ENCODE results near the gene PEX16. TPM values are rescaled to one million over a fixed set of nuclear protein-coding genes. Genes with fewer than 3 reads are reported as not detected.
A peak's percentile ranks its signal among the peaks of the same experiment; 100 is the strongest.

The PEX16 gene
- total and polyA plus RNA-seq, 2 of the 13 experiments (the other 11 are each of a cell fraction or from before 2014, with no cell fraction given) = 12.5 to 21.8 TPM

GRCh38 chr11:45917623-45918330, at the start of gene PEX16 (continued):
- TF ChIP-seq, protein P1, sequence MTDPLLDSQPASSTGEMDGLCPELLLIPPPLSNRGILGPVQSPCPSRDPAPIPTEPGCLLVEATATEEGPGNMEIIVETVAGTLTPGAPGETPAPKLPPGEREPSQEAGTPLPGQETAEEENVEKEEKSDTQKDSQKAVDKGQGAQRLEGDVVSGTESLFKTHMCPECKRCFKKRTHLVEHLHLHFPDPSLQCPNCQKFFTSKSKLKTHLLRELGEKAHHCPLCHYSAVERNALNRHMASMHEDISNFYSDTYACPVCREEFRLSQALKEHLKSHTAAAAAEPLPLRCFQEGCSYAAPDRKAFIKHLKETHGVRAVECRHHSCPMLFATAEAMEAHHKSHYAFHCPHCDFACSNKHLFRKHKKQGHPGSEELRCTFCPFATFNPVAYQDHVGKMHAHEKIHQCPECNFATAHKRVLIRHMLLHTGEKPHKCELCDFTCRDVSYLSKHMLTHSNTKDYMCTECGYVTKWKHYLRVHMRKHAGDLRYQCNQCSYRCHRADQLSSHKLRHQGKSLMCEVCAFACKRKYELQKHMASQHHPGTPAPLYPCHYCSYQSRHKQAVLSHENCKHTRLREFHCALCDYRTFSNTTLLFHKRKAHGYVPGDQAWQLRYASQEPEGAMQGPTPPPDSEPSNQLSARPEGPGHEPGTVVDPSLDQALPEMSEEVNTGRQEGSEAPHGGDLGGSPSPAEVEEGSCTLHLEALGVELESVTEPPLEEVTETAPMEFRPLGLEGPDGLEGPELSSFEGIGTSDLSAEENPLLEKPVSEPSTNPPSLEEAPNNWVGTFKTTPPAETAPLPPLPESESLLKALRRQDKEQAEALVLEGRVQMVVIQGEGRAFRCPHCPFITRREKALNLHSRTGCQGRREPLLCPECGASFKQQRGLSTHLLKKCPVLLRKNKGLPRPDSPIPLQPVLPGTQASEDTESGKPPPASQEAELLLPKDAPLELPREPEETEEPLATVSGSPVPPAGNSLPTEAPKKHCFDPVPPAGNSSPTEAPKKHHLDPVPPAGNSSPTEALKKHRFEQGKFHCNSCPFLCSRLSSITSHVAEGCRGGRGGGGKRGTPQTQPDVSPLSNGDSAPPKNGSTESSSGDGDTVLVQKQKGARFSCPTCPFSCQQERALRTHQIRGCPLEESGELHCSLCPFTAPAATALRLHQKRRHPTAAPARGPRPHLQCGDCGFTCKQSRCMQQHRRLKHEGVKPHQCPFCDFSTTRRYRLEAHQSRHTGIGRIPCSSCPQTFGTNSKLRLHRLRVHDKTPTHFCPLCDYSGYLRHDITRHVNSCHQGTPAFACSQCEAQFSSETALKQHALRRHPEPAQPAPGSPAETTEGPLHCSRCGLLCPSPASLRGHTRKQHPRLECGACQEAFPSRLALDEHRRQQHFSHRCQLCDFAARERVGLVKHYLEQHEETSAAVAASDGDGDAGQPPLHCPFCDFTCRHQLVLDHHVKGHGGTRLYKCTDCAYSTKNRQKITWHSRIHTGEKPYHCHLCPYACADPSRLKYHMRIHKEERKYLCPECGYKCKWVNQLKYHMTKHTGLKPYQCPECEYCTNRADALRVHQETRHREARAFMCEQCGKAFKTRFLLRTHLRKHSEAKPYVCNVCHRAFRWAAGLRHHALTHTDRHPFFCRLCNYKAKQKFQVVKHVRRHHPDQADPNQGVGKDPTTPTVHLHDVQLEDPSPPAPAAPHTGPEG (CRISPR knock-in tag; IDR thresholded peaks at IDR 0.05) = peak; percentile 68; the same call in 1 of the 2 replicates
- TF ChIP-seq, protein P2, sequence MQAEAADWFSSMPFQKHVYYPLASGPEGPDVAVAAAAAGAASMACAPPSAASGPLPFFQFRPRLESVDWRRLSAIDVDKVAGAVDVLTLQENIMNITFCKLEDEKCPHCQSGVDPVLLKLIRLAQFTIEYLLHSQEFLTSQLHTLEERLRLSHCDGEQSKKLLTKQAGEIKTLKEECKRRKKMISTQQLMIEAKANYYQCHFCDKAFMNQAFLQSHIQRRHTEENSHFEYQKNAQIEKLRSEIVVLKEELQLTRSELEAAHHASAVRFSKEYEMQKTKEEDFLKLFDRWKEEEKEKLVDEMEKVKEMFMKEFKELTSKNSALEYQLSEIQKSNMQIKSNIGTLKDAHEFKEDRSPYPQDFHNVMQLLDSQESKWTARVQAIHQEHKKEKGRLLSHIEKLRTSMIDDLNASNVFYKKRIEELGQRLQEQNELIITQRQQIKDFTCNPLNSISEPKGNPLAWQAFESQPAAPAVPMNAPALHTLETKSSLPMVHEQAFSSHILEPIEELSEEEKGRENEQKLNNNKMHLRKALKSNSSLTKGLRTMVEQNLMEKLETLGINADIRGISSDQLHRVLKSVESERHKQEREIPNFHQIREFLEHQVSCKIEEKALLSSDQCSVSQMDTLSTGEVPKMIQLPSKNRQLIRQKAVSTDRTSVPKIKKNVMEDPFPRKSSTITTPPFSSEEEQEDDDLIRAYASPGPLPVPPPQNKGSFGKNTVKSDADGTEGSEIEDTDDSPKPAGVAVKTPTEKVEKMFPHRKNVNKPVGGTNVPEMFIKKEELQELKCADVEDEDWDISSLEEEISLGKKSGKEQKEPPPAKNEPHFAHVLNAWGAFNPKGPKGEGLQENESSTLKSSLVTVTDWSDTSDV (CRISPR knock-in tag; IDR thresholded peaks at IDR 0.05) = no peak
- TF ChIP-seq PHF8 (CRISPR knock-in tag; IDR thresholded peaks at IDR 0.05) (peak; percentile 80), MIXL1 (CRISPR knock-in tag; IDR thresholded peaks at IDR 0.05) (no peak), ZNF704 (CRISPR knock-in tag; IDR thresholded peaks at IDR 0.05; ENCODE audit: borderline replicate concordance) (no peak), PAWR (CRISPR knock-in tag; IDR thresholded peaks at IDR 0.05; ENCODE audit: borderline replicate concordance) (no peak), ZNF274 (CRISPR knock-in tag; IDR thresholded peaks at IDR 0.05) (no peak), ZNF567 (CRISPR knock-in tag; IDR thresholded peaks at IDR 0.05; ENCODE audit: borderline replicate concordance) (no peak), ZNF513 (CRISPR knock-in tag; conservative IDR thresholded peaks at IDR 0.05) (no peak), PAF1 (CRISPR knock-in tag; IDR thresholded peaks at IDR 0.05) (no peak), STAG1 (CRISPR knock-in tag; IDR thresholded peaks at IDR 0.05) (no peak), ZFY (CRISPR knock-in tag; IDR thresholded peaks at IDR 0.05) (peak; percentile 64; the same call in 1 of the 2 replicates), NONO (IDR thresholded peaks at IDR 0.05) (no peak), NONO (CRISPR knock-in tag; conservative IDR thresholded peaks at IDR 0.05) (peak; percentile 47; the same call in 1 of the 2 replicates), ZNF446 (CRISPR knock-in tag; IDR thresholded peaks at IDR 0.05) (no peak), SIX4 (CRISPR knock-in tag; IDR thresholded peaks at IDR 0.05) (no peak), RCOR2 (CRISPR knock-in tag; IDR thresholded peaks at IDR 0.05) (no peak), ZNF432 (CRISPR knock-in tag; IDR thresholded peaks at IDR 0.05; ENCODE audit: borderline replicate concordance) (no peak)
